CD4-positive, alpha-beta T cell (primary cell): ENCODE data around the gene PUDP. TPM values are rescaled to one million over a fixed set of nuclear protein-coding genes. Genes with fewer than 3 reads are reported as not detected.

Experiments used
- ATAC-seq: fragments of 200-7000 bp; cut with Tn5 transposase; one replicate; pipeline ENCODE4 v1.10.0; 2022; ENCODE audit warnings: mild to moderate bottlenecking; ENCODE audit not compliant: poor library complexity
- CTCF ChIA-PET: fragments of 350-600 bp; sonication (Branson Sonifier 250); formaldehyde crosslinking; loops from one replicate; lab custom pipeline; 2021; ENCODE audit warnings: antibody characterized with exemption, inconsistent platforms; lab: Charles Lee
- POLR2A ChIA-PET: fragments of 350-600 bp; sonication (Branson Sonifier 250); formaldehyde crosslinking; loops from one replicate; lab custom pipeline; 2021; ENCODE audit warnings: antibody characterized with exemption, inconsistent platforms; lab: Charles Lee
- DNase-seq, 14 experiments: peaks; one replicate each; pipeline ENCODE4 v3.0.0-alpha.2; 2013 to 2020; ENCODE audit warnings: mixed read lengths in 2 of 14
- H3K27ac ChIP-seq, 2 donors: one replicate each; pipeline versions ENCODE4 v1.5.1 to v1.7.0; 2013; ENCODE audit warnings: low read length in 2 of 2, low read depth in 1 of 2, mild to moderate bottlenecking in 1 of 2
- H3K27me3 ChIP-seq, 2 experiments: 1 replicate in 1 of 2; 2 replicates in 1 of 2; pipeline versions ENCODE4 v1.6.1 to v1.7.0; 2013; ENCODE audit warnings: low read length in 2 of 2, control low read depth in 1 of 2, mild to moderate bottlenecking in 1 of 2, moderate library complexity in 1 of 2; ENCODE audit not compliant: insufficient read depth in 2 of 2, control insufficient read depth in 1 of 2
- H3K36me3 ChIP-seq: one replicate; pipeline ENCODE4 v1.6.1; 2013; ENCODE audit warnings: low read length, control low read depth; ENCODE audit not compliant: insufficient read depth
- H3K4me1 ChIP-seq: one replicate; pipeline ENCODE4 v1.6.1; 2013; ENCODE audit warnings: low read length, control low read depth; ENCODE audit not compliant: insufficient read depth
- H3K4me3 ChIP-seq: one replicate; pipeline ENCODE4 v1.5.1; 2013; ENCODE audit warnings: mild to moderate bottlenecking, low read length, moderate library complexity
- H3K9me3 ChIP-seq, 2 experiments: 1 replicate in 1 of 2; 2 replicates in 1 of 2; pipeline versions ENCODE4 v1.6.1 to v1.7.0; 2013; ENCODE audit warnings: low read length in 2 of 2, mild to moderate bottlenecking in 2 of 2, control low read depth in 1 of 2, moderate library complexity in 1 of 2; ENCODE audit not compliant: control insufficient read depth in 1 of 2, insufficient read depth in 1 of 2
- H3K27ac Mint-ChIP-seq: one replicate; pipeline ENCODE4 v1.8.0; 2020; ENCODE audit warnings: mixed read lengths
- H3K27me3 Mint-ChIP-seq: one replicate; pipeline ENCODE4 v1.8.0; 2021; ENCODE audit warnings: mixed read lengths
- H3K36me3 Mint-ChIP-seq: one replicate; pipeline ENCODE4 v1.8.0; 2021; ENCODE audit warnings: low read depth, mixed read lengths
- H3K4me1 Mint-ChIP-seq: one replicate; pipeline ENCODE4 v1.8.0; 2021; ENCODE audit warnings: low read depth, mixed read lengths
- H3K4me3 Mint-ChIP-seq: one replicate; pipeline ENCODE4 v1.8.0; 2020; ENCODE audit warnings: mild to moderate bottlenecking, mixed read lengths
- H3K9me3 Mint-ChIP-seq: one replicate; pipeline ENCODE4 v1.8.0; 2020; ENCODE audit warnings: mixed read lengths
- CTCF ChIP-seq: fragments of 200-600 bp; IDR thresholded peaks from one replicate; pipeline ENCODE4 v1.8.0; 2022; ENCODE audit warnings: antibody characterized with exemption, mild to moderate bottlenecking
- intact Hi-C, 2 experiments: fragments of 100-400 bp; cut with DNase I in 1 of 2; cut with micrococcal nuclease in 1 of 2; formaldehyde crosslinking; loops; one replicate each; pipeline versions ENCODE4 v1.15.1 to v1.9.0; 2023 to 2025; cut with DNase I, micrococcal nuclease
- total RNA-seq, 174 experiments: library from RNA in 2 of 174; stranded (reverse) in 2 of 174; gene quantifications; one replicate each; pipeline ENCODE4 v1.2.3 and lab custom pipeline; 2021 to 2026

The PUDP gene
- total RNA-seq, 2 experiments from 2014 or later, result 3.2 to 3.5 TPM

- Mint-ChIP-seq H3K9me3 (no peaks in the 10 kb centered on the region), H3K27me3 (no peaks in the 10 kb centered on the region), H3K4me3 (peak overlapping the region; percentile 67), H3K36me3 (peaks cover 16% of the 10 kb centered on the region), H3K4me1 (peaks cover 40% of the 10 kb centered on the region), H3K27ac (peak overlapping the region; percentile 55)
- Histone ChIP-seq H3K4me3 (no peak overlapping the region), H3K36me3 (peaks cover 12% of the 10 kb centered on the region), H3K27ac (no peak overlapping the region), H3K9me3 (no peaks in the 10 kb centered on the region), H3K27me3 (no peaks in the 10 kb centered on the region), H3K4me1 (peaks cover 3% of the 10 kb centered on the region)
- intact Hi-C loops, result no loop called here
- DNase-seq (no peak), ATAC-seq (no peak)
- ChIA-PET CTCF (interaction anchor here (0.5 kb wide), 1 partner anchor 37 kb away, joined by 3 read pairs; no protein-coding TSS in a partner anchor), POLR2A (no interaction called here)
- TF ChIP-seq CTCF, result no peak
Observed at GRCh38 chrX:7109049-7109531, 38.9 kb downstream of the PUDP start.

- H3K27me3 Mint-ChIP-seq, result no peaks in the 10 kb centered on the region
- no peaks in the 10 kb centered on the region for H3K9me3 Mint-ChIP-seq
- H3K4me3 Mint-ChIP-seq, result no peak overlapping the region
- DNase-seq (no peak), ATAC-seq (no peak)
- Histone ChIP-seq H3K36me3 (peaks cover 17% of the 10 kb centered on the region), H3K4me3 (no peak overlapping the region), H3K9me3 (no peaks in the 10 kb centered on the region), H3K27me3 (no peaks in the 10 kb centered on the region), H3K4me1 (peaks cover 3% of the 10 kb centered on the region), H3K27ac (no peak overlapping the region)
- H3K36me3 Mint-ChIP-seq, result peaks cover 27% of the 10 kb centered on the region
- TF ChIP-seq CTCF, result no peak
- CTCF ChIA-PET, result no interaction called here
- peaks cover 41% of the 10 kb centered on the region for H3K4me1 Mint-ChIP-seq
- intact Hi-C loops, result no loop called here
- H3K27ac Mint-ChIP-seq, result no peak overlapping the region
- POLR2A ChIA-PET, result no interaction called here
Observed at GRCh38 chrX:7108030-7108429, 39.9 kb downstream of the PUDP start.

GRCh38 chrX:7106649-7107048, 41.3 kb downstream of the PUDP start:
- no peak for TF ChIP-seq CTCF
- H3K4me3 Mint-ChIP-seq, result no peak overlapping the region
- H3K27ac Mint-ChIP-seq, result no peak overlapping the region
- intact Hi-C loops, result no loop called here
- no peak for ATAC-seq
- H3K9me3 Mint-ChIP-seq, result no peaks in the 10 kb centered on the region
- ChIA-PET POLR2A (no interaction called here), CTCF (no interaction called here)
- Histone ChIP-seq H3K27me3 (no peaks in the 10 kb centered on the region), H3K9me3 (no peaks in the 10 kb centered on the region), H3K4me1 (peaks cover 3% of the 10 kb centered on the region), H3K27ac (no peak overlapping the region), H3K36me3 (peaks cover 17% of the 10 kb centered on the region), H3K4me3 (no peak overlapping the region)
- H3K36me3 Mint-ChIP-seq, result peaks cover 36% of the 10 kb centered on the region
- DNase-seq, result no peak
- H3K4me1 Mint-ChIP-seq, result peaks cover 32% of the 10 kb centered on the region
- no peaks in the 10 kb centered on the region for H3K27me3 Mint-ChIP-seq
